ENCODE data around the gene CKAP2L.

Gene CKAP2L

DNA sequence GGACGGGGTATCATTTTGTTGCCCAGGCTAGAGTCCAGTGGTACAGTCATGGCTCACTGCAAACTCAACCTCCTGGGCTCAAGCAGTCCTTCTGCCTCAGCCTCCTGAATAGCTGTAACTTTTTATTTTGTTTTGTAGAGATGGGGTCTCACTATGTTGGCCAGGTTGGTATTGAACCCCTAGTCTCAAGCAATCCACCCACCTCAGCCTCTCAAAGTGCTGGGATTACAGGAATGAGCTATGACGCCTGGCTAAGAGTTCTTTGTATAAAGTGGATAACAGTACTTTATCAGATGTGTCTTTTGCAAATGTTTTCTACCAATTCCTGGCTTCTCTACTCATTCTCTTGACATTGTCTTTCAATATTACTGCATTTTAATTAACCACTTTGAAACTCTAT is 60.7 kb downstream of the CKAP2L start:
- no peak for DNase-seq

DNA sequence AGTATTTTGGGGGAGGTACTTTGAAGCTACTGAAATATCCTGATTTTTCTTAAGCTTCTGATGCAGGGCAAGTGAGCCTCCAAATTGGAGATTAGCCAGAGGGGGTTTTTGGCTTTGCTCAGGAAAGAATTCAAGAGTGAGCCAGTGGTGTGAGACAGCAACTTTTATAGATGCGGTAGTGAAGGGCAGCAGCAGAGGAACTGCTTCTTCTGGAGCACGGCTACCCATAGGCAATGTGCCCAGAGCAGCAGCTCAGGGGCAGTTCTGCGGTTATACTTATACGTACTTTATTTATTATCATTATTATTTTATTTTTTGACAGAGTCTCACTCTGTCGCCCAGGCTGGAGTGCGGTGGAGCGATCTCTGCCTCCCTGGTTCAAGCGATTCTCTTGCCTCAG is 63.4 kb downstream of the CKAP2L start:
- DNase-seq, result no peak

DNA sequence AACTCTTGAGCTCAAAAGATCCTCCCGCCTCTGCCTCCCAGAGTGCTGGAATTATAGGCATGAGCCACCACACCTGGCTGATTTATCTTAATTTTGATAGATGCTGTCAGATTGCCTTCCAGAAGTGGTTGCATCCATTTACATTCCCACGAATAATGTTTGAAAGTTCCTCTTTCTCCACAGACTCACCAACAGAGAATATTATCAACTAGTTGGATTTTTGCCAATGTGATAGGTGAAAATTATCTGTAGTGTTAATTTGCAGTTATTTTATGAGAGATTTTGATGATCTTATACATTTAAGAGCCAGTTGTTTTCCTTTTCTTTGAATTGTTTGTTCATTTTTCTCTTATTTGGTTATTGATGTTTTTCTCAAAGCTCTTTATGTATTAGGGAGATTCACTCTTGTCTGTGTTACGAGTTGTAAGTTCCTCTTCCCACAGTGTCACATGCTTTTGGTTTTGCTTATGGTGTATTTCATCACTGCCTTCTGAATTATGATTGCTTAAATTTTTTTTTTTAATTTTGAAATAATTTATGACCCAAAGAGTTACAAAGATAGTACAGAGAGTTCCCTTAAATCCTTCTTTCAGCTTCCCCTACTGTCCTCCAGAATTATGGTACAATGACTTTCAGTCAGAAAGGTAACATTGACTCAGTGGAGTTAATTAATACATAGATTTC is 64.3 kb downstream of the CKAP2L start:
- DNase-seq, result no peak

DNA sequence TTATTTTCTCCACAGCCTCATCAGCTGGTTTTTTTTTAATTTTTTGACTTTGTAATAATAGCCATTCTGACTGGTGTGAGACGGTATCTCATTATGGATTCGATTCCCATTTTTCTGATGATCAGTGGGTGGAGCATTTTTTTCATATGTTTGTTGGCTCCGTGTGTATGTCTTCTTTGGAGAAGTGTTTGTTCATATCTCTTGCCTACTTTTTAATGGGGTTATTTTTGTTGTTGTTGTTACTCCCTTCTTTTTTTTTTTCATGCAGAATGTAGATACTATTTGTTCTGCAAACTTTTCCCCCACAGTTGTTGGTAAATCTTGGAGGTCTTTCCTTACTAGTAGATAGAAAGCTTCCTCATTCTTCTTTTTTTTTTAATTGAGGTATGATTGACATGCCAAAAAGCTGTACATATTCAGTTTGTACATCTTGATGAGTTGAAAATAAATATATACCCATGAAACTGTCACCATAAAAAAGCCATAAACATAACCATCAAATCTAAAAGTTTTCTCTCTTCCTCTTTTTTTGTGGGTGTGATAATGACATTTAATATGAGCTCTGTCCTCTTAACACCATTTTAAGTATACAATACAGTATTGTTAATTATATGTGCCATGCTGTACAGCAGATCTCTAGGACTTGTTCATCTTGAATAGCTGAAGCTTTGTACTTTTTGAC is 65.4 kb downstream of the CKAP2L start:
- no peak for DNase-seq

DNA sequence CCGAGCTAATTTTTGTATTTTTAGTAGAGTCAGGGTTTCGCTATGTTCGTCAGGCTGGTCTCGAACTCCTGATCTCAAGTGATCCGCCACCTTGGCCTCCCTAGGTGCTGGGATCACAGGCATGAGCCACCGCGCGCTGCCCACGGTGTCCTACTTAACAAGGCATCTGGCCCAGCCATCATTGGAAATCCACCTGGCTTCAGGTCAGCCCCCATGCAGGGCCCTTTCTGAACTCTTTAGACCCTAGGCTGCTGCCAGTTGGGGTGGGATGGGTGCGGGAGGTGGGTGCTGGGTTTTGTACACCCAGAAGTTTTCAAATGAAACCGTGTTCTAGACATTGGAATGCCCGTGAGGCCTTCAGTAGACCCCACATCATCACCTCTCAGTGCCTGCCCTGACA is 70.2 kb downstream of the CKAP2L start:
- DNase-seq, result no peak

DNA sequence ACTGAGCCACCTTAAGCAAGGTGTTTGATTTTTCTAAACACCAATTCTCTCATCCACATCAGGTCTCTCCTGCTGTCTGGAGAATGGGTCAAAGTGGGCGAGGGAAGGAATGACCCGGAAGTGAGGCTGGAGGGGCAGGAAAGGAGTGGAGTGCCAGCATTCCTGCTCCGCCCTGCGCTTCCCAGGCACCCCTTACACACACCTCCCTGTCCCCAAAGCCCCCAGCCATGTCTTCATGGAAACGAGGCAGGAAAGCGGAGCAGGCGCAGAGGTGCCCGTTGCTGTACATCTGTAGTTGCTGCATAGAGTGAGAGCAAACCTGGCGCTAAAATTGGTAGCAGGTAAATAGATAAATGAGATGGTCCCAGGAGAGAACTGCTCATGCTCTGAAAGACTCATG is 70.8 kb downstream of the CKAP2L start:
- no peak for DNase-seq

DNA sequence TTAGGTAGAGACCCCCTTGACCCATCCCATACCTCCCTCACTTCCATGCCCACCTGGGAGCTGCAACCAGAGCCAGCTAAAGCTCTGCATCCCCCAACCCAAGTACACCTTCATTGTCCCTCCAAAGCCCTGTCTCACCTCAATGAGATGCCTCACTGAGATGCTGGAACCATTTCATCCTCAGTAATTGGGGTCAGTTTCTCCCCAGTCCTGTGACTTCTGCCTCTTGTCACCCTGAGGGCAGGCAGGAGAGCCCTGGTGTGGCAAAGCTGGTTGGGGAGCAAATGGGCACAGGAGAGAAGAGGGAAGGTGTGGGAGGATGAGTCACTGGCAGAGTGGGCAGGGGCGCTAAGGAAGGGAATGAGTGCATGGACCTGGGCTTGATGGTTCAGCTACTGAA is 71.5 kb downstream of the CKAP2L start:
- no peak for DNase-seq

DNA sequence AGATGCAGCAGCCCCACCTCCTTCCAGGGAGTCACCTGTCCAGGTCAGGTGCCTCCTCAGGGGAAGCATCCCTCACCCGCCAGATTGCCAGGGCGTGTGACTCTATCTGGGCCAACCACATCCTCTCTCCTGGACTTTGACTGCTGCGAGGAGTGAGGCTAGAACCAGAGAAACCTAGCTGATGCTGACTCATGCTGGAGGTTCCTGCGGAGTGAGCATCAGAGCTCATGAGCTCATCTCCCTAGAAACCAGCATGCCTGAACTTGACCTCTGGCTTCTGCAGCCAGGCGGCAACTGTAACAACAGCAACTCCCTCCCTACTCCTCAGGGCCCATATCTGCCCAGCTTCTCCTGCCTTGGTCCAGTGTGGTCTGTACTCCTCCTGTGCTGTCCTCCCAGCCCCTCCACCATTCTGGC is 71.9 kb downstream of the CKAP2L start:
- no peak for DNase-seq

DNA sequence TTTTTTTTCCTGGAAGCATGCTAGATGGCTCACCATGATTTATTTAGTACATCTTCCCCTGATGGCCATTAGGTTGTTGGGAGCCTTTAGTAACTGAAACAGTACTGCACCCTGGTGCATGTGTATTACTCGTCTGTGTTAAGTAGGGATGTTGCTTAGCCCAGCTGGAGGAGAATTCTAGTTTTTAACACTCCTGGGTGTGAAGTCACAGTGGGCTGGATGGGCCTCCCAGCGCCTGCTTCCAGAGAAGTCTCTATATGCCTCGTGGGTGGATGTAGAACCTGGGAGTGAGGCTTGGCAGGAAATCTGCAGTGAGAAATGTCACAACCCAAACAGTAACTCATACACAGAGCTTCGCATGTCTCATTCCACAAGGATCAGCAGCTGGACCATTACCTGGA is 72.5 kb downstream of the CKAP2L start:
- DNase-seq, result no peak

DNA sequence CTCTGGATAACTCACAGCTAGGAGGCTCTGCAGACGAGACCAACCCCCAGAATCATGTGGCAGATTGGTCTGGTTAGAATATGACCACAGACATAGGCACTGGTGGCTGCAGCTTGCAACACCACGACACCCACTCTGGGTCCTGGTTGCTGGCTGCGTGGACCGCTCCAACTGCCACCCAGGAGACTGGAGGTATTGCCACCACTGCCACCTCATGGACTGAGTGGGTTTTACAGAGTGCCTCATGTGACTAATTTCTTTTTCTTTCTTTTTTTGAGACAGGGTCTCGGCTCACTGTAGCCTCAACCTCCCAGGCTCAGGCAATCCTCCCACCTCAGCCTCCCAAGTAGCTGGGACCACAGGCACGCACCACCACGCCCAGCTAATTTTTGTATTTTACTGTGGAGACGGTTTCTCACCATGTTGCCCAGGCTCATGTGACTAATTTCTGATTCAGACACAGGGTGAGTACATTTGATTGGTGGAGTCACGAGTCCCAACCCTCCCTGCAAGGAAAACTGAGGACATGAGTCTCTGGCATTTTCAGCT is 73.5 kb downstream of the CKAP2L start:
- no peak for DNase-seq

DNA sequence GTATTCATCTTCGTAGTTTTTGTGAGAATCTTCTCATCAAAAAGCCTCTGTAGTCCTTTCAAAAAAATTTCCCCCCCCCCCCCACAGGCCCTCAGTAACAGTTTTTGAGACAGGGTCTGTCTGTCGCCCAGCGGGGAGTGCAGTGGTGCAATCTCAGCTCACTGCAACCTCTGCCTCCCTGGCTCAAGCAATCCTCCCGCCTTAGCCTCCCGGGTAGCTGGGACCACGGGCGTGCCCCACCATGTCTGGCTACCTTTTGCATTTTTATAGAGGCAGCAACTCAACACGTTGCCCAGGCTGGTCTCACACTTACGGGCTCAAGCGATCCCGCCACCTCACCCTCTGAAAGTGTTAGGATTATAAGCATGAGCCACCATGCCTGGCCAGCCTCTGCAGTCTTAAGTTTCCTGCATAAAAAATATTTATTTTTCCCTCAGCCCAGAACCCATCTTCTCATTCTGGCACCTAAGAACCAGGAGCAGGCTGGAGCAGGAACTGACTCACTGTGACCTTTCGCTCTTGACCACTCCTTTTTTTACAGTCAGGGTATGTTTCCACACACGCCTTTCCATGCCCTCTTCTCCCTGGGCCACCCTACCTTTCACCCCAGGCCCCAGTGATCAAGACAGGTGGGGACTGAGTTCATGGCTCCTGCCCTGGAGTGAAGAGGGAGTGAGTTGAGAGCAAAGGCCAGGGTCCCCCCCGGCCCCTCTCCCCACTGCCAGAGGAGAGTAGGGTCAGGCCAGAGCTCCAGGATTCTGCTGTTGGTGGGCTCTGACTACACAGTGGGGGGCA is 76.1 kb downstream of the CKAP2L start:
- DNase-seq, result no peak

DNA sequence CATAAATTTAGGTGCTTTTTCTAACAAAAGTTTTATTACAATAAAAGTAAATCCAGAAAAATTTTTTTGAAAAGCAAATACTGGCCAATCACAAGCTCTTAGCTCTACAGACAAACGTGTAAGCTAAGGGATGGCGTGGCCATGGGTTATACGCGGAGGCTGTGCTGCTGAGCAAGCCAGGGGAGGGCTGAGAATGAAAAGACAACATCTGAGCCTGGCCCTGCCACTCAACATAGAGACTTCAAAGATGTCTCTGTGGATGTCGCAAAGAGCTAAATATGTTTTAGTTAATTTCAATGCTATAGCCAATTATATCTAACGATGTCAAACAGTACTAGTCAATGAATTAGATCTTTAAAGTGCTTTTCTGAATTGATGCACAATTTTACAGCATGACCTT is 76.9 kb downstream of the CKAP2L start:
- DNase-seq, result no peak
